HG02852 (cell line): ENCODE results near the gene LCA5L.
"Not testable (repeated sequence)": the region's sequence is repeated elsewhere in the genome, so short reads cannot be mapped to it uniquely, and the experiment has no call there.

ENCODE experiments used
- ATAC-seq: cut with Tn5 transposase; IDR thresholded peaks from one replicate; pipeline ENCODE4 v1.9.1; 2021; ENCODE audit warnings: mild to moderate bottlenecking, moderate library complexity; ENCODE audit not compliant: unreplicated experiment

Gene LCA5L

GRCh38 chr21:39388038-39388810, 57.4 kb downstream of the LCA5L start:
- ATAC-seq = peak; percentile 84

GRCh38 chr21:39387461-39388037, 58.0 kb downstream of the LCA5L start:
- ATAC-seq = peak; percentile 57

DNA sequence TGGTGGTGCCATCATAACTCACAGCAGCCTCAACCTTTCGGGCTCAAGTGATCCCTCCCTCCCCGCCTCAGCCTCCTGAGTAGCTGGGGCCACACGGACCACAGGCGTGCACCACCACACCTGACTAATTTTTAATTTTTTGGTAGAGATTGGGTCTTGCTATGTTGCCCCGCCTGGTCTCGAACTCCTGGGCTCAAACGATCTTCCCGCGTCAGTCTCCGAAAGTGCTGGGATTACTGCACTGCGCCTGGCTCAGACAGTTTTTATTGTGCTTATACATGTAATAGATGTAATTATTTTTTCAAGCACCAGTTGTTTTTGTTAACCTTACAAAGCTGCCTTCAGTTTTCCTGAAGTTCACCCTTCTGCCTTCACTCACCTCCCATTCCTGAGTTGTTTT, 58.7 kb downstream of the LCA5L start:
- ATAC-seq = no peak

DNA sequence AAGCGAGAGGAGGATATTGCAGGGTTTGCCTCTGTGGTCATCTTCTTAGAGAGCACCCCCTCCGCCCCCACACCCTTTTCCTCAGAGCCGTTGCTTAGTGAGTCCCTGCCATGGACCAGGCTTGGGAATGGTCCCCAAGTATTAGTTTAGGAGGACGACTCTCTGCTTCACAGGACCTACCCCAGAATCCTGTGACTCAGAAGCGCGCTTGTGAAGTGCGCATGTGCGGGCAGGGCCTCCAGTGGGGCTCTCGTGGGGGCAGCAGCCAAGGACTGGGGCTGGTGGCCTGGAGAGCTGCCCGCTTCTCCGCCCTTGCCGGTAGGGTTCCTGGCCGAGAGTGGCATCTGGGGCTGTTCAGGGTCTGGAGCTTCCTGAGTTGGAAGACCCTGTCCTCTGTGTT, 59.4 kb downstream of the LCA5L start:
- no peak for ATAC-seq

- no peak for ATAC-seq
These were observed 60.1 kb downstream of the LCA5L start for GRCh38 chr21:39385299-39386145.

GRCh38 chr21:39384674-39385298, 60.8 kb downstream of the LCA5L start:
- no peak for ATAC-seq

DNA sequence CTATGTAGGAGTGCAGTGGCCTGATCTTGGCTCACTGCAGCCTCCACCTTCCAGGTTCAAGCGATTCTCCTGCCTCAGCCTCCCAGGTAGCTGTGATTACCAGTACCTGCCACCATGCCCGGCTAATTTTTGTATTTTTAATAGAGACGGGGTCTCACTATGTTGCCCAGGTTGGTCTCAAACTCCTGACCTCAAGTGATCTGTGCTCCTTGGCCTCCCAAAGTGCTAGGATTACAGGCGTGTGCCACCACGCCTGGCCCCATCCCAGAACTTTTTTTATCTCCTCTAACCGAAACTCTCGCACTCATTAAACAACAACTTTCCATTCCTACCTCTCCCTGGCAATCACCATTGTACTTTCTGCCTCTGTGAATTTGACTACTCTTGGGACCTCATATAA, 63.5 kb downstream of the LCA5L start:
- ATAC-seq = not testable (repeated sequence)

- no peak for ATAC-seq
These were observed 64.6 kb downstream of the LCA5L start for GRCh38 chr21:39381009-39381408.

DNA sequence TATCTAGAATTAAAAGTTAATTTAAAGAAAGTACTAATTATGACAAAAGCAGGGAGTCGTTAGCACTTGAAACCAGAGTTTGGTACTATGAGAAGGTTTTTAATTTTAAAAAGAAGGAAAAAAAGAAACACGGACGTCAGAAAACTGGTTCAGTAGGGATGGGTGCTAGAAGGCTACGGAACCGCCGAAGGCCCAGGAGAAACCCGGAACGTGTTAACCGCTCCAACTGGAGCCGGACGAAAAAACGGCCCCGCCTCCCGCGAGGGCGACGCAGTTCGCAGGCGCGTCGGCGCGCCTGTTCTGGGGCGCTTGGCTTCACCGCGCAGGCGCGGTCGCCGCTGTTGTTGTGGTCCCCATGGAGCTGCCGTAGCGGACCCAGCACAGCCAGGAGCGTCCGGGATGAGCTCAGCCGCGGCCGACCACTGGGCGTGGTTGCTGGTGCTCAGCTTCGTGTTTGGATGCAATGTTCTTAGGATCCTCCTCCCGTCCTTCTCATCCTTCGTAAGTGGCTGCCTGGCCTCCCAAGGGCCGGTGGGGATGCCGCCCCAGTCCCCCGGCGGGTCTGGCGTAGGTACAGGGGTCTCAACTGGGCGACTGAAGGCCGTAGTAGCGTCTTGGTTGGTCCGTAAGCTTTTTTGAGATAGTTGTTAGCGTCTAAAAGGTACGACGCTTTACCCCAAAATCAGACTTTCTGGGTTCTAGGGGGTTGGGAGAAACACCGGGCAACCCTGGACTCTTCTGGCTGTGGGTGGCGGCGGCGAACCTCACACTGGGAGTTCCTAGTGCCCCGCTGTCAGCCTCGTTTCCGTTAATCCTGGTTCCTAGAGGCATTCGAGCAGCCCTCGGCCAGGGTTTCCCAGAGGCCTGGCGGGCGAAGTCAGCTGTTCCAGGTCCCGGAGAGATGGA, 65.3 kb downstream of the LCA5L start:
- peak; percentile 96 for ATAC-seq

GRCh38 chr21:39377444-39378050, 68.0 kb downstream of the LCA5L start:
- no peak for ATAC-seq

GRCh38 chr21:39375446-39375845, 70.1 kb downstream of the LCA5L start:
- ATAC-seq = no peak

- ATAC-seq = no peak
These were observed 71.5 kb downstream of the LCA5L start for GRCh38 chr21:39374046-39374445.

GRCh38 chr21:39373634-39374033, 71.9 kb downstream of the LCA5L start:
- ATAC-seq = no peak

GRCh38 chr21:39369896-39370288, 75.7 kb downstream of the LCA5L start:
- ATAC-seq = not testable (repeated sequence)

GRCh38 chr21:39367783-39368182, 77.8 kb downstream of the LCA5L start:
- no peak for ATAC-seq

DNA sequence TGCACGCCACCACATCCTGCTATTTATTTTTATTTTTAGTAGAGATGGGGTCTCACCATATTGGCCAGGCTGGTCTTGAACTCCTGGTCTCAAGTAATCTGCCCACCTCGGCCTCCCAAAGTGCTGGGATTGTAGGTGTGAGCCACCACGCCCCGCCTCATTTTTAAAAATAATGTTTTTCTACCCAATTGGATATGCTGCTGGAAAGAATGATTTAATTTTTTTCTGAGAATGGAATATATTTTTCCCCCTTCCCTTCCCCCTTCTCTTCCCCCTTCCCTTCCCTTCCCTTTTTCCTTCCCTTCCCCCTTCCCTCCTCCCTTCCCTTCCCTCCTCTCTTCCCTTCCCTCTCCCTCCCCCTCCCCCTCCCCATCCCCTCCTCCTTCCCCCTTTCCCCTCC, 79.0 kb downstream of the LCA5L start:
- ATAC-seq = no peak

DNA sequence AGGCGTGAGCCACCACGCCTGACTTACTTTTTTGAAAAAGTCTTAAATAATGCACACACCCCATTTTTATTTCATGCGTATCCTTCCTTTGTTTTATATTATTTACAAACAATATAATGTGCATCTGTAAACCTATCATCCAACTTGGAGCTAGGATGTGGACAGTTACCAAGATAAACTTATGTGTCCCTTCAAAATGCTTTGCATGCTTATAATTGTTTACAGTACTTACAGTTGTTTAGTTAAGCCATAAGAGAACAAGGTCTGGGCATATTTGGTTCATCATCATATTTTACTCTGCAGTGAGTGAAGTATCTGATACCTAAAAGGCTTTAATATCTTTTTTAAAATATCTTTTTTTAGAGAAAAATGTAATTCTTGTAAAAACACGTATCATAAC, 80.6 kb downstream of the LCA5L start:
- ATAC-seq = no peak

- no peak for ATAC-seq
These were observed 81.7 kb downstream of the LCA5L start for GRCh38 chr21:39363607-39364555.

GRCh38 chr21:39362733-39363132, 82.8 kb downstream of the LCA5L start:
- no peak for ATAC-seq
